Activated T-cell treated with anti-CD3 and anti-CD28 coated beads for 48 hours (primary cell): ENCODE data around the gene MYLK4.

Experiments
- DNase-seq: peaks from one replicate; pipeline ENCODE4 v3.0.0-alpha.2; 2020; ENCODE audit warnings: low read depth

The MYLK4 gene

DNA sequence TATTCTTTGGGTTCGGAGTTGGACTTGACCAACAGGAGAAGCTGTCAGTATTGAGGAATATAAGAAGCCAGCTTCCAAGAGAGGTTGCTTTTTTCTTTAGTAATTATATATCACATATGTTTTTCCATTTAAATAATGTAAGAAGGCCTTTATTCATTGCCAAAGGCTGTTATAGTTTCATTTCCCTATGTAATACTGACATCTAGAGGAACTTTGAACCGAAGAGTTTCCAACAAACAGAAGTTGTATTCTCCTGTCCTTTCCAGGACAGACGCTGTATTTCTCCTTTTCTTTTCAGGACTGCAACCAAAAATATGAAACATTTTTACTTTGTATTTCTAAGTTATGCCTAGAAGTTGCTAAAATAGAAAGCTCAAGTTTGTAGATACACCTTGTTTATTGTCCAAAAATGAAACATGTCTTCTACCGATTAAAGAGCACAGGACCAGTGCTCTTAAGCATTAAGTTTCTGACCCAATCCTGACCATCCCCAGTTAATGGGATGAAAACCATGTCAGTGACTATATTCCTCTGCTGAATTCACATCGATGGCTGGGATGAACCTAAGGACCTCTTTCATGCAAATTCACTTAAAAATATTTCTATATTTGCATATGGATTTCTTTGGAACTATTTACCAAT, 55.1 kb downstream of the MYLK4 start:
- DNase-seq = no peak

DNA sequence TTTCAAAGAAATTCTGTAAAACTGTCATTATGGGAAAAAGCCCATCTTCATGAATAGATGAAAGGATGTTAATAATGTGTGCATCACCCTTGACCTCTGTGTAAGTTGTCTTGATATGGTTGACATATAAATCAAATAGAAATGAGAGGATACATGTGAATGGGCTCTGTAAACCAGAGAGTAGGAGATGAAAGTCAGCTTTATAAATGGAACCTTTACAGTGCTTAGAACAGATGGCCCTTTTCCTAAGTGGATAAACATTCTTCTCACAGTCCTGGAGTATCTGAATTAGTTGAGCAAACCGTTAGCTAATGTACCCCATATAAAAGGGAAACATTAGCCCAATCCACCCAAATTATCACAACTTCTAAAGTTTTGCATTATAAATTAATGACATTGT, 57.5 kb downstream of the MYLK4 start:
- no peak for DNase-seq

DNA sequence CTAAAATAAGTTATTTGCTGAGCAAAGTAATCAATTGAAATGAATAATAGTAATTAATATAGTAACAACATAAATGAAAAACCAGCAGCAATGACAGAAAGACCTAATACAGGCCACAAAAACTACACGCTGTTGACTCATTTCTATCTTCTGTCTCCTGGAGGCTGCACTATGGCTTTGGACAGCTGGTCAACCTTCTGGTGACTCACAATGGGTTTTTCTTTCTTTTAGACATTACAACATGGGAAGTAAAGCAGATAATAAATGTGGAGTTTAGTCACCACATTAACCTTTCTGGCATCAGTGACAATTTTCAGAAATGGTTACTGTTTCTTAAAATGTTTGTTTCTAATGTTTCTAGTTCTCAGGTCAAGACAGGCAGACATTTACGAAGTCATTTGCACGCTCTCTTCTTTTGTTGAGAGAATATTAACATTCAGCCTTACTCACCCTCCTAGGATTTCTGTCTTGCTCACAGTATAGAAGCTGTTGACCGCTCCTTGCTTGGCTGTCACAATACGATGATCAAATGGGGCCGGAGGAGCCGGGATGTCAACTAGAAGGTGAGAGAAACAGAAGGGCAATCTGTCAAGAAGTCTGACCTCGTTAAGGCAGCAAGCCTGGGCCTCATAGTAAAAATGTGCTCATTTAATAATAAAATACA, 62.2 kb downstream of the MYLK4 start:
- no peak for DNase-seq

DNA sequence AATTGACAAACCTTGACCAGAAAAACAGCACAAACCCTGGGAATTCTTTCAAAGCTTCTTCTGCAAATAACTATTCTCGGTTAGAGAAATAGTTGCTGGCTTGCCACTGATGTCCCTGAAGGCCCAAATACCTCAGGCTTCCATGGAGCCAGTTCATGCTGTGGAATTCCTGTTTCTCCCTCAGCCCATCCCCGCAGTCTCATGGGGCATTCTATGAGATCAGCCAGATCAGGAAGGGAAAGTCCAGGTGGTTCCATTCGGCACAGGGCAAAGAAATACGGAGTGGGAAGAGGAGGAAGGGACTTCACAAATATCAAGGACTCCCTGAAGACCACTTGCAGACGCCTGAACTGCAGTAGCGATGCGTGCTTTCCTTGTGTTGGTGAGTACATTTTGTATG, 63.3 kb downstream of the MYLK4 start:
- no peak for DNase-seq

DNA sequence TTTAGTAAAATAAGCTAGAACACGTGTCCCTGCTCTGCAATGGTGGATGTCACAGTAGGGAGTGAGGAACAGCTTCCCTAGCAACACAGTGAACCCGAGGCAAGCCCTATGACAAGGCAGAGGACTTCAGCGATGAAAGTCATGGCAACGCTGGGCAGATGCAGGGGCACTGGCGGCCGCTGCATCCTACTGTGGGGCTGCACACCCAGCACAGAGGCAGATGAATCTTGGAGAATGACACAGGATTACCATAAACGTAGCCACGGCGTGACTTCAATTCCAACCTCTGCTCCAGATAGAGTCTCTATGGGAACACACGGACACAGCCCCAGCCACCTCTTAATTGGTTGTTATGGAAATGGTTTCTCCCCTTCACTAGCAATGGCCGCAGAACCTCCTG, 64.2 kb downstream of the MYLK4 start:
- DNase-seq = no peak

DNA sequence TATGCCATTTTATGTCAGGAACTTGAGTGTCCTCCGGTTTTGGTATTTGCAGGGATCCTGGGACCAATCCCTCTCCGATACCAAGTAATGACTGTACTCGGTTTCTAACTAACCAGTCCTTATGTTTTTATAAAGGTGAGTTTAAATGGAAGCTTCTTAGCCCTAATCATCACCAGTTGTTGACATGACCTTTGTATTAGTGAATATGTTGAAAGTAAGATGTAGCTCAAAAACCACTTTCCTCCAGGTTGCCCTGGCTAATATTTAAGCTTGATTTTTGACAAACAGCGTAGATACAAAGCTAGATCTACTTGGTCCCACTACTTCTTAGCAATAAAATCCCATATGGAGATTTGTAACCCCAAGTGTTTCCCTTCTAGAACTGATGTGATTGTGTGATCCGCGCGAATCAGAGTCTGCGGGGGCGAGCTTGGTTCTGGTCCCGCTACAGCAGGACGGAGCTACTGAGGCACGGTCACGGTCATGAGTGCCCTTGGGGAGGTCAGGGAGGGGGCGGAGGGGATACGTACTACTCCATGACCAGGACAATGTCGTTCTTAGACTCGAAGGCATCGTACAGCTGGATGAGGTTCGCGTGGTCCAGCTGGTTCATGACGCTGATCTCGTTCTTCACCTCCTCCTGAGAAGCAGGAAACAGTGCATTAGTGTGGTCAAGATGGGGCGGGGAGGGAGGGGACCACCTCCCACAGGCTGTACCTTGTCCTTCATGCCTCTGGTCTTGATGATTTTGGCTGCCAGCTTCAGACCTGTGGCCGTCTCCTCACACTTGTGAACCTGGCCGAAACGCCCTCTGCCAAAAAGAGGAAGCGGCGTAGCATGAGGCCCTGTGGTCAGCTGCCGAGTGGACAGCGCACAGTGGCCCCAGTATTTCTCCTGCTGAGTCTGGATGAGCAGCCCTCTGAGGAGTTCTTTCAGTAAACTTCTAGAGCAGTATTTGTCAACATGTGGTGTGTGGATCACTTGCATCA, 65.7 kb downstream of the MYLK4 start:
- DNase-seq = no peak

DNA sequence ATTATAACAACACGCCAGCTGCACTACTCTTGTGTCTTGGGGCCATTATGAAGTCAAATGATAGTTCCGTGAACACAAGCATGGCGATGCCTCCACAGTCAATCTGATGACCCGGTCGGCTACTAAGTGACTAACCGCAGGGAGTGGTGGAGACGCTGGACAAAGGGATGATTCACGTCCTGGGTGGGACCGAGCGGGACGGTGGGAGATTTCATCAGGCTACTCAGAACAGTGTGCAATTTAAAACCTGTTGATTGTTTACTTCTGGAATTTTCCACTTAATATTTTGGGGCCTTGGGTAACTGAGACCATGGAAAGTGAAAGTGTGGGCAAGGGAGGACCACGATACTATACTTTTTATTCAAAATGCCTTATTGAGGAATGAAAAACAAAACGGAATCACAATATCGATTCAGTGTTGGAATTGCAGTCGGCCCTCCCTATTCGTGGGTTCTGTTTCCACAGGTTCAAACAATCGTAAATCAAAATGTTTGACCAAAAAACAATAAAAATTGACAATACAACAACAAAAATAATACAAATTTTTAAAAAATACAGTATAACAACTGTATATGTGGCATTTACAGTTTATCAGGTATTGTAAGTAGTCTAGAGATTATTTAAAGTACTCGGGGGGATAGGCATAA, 66.5 kb downstream of the MYLK4 start:
- DNase-seq = no peak

DNA sequence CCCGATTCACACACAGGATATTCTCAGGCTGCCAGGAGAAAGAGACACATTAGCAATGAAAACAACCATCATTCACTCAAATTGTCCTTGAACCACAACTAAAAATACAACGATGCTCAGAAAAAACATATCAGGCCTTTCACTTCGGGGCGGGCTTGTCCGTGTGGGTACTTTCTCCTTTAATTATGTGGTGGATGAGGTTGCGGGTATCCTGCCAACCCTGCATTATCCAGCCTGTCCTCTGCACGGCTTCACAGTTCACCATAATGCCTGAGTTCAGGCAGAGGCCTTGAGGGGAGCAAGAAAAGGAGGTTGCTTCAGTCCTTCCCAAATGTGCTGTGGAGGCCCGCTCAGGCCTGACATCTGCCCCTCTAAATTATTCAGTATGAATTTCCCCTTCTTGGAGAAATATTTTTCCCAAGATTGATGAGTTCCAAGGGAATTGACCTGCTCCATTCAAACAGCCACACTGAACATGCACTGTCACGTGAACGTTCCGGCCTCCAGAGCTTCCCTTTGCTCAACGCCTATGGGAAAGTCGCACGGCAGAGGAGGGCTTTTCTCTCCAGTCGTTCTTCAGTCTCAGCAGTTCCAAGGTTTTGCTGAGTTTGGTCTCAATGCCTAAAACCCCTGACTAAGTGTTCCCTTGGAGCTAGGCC, 70.3 kb downstream of the MYLK4 start:
- DNase-seq = no peak

DNA sequence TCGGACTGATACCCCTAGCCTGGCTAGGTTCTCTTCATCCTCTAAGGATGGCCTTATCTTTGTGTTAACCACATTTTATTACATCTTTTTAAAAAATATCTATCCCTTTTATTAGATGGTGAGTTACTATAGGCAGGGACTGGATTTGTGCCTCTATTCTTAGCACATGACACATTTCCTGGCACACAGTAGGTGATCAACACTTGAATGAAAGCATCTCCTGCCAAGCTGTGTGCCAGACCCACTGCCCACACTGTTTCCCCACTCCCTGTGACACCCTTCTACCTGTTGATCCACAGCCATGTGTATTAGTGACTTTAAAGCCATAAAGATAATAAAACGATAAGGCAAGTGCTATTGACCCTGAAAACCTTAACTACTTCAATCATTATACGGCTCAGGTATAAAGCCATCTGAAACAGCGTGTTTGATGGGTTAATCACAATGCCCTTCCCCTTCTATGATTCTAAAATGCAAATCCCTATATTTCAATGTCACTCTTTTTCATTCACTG, 73.6 kb downstream of the MYLK4 start:
- DNase-seq = no peak

DNA sequence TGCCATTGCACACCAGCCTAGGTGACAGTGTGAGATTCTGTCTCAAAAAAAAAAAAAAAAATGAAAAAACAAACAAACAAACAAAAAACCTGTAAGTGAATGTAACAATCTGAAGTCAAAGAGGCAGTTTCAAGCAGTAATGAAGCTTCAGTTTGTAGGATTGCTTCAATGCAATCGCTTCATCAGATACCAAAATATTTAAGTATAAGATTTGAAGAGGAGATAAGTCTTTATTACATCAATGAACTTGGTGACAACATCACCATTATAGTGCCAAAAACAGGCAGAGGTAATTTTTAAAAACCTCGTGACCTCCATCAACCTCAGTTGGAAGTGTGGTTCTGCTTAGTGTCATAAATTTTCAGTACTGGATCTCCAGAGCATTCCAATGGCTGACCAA, 74.7 kb downstream of the MYLK4 start:
- DNase-seq = no peak

DNA sequence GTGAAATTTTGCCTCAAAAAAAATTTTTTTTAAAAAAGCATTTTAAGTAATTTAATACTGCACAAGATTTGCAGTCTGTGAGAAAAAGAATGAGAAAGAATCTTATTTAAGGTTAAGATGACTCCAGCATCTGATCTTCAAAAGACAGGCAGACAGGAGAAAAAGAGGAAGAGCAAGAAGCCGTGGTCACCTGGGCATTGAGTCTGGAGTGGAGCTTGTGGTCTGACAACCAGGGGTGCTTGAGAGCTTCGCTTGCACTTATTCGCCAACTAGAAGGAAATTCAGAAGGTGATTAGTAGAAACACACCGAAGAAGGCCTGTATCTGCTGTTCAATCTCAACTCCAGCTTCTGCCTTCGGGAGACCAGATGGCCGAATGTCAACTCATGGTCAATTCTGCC, 75.9 kb downstream of the MYLK4 start:
- no peak for DNase-seq

DNA sequence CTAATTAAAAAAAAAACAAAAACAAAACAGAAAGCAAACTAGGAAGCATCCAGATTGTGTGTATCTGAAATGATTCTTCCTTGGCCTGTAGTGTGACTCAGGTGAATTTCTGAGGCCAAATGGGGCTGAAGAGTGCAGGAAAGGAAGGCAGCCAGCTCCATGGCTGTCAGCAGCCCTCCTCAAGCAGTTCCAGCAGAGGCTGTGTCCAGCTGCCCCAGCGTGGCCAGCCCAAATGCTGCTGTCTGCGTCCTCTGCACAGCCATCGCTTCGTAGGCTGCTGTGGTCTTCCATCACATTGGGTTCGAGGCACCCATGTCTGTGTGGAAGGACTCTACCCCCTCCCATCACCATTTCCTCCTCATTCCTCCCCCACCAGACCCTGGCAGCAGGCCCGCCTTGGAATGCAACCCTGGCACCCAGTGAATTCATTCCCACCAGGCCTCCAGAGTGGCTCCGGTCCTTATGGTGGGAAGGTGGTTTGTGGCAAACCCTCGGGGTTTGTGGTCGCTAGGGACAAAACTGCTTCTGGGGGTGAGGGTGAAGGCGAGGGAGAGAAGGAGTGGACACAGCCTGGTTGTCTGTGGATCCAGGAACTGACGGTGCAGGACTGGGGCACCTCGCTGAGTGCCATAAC, 81.5 kb downstream of the MYLK4 start:
- no peak for DNase-seq

DNA sequence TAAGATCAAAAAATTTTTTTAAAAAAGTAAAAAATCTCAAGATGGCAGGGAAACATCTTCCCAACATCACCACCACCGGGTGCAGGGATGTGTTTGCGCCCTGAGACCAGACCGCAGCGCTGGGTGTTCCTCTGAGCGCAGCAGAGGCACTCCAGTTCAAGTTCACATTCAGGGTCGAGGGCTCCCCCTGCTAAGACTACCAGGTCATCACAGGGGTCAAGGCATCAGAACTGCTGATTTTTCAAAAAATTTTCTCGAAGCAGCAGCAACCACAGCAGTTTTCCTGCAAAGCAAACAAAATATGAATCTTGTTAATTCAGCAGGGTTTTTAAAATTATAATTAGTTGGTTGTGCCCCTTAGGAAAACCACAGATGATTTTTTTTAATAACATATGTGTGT, 83.1 kb downstream of the MYLK4 start:
- no peak for DNase-seq

DNA sequence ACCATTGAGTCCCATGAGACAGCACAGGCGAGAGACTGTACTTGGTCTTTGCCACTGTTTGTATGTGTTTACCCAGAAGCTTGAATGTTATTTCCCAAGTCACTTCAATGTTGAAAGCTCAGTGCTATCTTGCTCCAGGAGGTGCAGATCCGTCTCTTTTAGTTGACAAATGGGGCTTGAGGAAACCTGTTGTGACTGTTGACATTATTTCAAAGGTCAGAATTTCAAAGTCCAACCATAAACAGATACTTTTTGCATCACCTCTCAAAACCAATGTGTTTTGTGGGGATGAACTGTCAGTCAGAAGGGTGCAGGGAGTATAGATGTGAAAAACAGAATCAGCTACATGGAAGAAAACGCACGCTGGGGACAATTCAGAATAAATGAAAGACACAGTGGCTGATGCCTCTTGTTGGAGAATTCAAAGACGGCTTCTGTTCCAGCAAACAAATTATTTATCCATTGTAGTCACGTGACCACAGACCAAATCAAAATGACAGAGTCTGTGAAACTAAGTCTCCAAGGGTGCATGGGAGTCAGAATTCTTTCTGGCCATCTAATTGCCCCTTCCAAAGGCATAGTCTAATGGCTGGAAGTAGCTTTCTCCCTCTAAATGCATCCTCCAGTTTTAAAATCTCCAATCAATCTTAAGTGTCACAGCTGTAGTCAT, 83.7 kb downstream of the MYLK4 start:
- no peak for DNase-seq

DNA sequence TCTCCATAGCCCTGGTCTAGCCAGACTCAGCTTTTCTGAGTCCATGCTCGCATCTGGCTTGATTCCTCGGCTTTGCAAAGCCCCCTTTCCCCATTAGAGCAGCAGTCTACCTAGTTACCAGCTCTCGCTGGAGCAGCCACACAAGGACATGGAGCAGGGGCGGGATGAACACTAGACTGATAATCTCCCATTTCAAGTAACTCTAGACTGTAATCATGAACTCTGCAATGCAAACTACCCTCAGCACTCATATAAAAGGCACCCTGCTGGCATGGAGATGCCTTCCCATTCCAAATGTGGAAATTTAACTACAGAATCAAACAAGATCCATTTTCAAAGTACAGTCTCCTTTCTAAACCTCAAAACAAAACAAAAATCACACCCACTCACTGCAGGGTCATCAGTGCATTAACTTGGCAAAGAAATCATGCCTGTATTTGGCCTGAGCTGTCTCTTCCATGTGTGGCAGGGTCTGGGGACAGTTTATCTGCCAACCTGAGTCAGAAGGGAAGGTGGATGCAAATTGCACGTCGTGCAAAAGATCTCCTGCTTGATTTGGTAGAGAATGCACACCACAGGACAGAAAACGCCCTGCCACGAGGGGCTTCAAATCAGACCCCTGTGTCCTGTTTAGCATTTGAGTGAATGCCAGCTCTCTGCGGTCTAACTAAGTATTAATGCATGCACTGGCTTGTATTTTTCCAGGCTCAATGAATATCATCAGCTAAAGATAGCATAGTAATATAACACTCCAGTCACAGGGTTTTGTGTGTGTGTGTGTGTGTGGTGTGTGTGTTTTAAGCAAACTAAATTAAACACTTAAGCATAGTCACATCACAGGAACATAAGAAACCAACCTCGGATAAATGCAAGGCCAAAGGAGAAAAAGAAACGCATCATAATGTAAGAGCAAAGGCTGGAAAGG, 85.3 kb downstream of the MYLK4 start:
- DNase-seq = no peak

DNA sequence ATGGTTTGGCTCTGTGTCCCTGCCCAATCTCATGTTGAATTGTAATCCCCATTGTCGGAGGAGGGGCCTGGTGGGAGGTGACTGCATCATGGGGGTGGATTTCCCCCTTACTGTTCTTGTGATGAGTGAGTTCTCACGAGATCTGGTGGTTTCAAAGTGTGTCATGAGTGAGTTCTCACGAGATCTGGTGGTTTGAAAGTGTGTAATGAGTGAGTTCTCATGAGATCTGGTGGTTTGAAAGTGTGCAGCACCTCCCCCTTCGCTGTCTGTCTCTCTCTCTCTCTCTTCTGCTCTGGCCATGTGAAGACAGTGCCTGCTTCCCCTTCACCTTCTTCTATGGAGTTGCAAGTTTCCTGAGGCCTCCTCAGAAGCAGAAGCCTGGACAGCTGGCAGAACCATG, 87.6 kb downstream of the MYLK4 start:
- no peak for DNase-seq

DNA sequence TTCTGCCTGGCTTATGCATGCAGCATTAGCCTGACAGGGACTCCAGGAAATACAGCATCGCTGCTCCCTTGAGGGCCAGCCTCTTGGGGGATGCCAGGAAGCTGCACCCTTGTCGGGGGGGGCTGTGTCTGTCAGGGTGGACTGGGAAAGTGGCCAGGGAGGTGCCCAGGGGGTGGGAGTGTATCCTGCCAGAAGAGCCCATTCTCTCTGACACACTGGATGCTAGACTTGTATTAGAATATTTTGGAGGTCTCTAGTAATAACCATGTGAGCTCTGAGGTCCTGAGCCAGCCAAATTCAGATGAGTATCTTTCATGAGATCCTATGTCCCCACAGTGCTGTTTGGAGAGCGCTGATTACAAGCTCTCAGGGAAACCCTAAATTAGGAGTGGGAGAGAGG, 89.1 kb downstream of the MYLK4 start:
- no peak for DNase-seq

DNA sequence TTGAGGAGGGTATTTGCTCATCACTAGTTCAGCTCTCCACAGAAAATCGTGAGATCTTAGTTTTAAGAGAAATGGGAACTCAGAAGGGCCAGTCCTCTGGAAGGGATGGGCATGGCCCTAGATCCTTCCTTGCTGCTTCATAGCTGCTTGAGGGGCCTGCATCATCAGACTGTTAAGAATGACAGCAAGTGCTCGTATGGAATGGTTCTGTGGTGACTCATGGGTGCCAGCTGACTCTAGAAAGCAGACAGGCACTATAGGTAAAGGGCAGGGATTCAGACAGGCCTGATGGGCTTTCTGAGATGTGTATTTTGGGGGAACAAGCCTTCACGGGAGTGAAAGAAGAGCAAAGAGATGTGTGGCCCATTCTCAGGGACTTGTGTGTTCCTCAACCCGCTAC, 90.8 kb downstream of the MYLK4 start:
- no peak for DNase-seq

DNA sequence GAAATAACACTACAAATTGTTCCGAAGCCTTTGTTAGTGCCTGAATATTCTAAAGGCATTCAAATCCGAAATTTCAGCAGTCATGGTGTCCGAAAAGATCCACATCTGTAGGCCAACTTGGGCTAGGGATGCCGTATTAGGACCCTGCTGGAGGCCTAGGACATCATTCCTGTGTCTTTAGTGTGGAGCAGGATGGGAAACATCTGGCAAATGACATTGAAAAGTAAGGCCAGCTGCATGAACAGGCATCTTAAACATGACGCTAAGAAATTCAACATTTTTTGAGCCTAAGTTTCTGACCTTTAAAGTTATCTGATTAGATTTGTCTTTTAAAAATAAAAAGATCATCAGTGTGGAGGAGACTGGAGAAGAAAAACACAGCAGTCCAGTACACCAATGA, 91.3 kb downstream of the MYLK4 start:
- no peak for DNase-seq

DNA sequence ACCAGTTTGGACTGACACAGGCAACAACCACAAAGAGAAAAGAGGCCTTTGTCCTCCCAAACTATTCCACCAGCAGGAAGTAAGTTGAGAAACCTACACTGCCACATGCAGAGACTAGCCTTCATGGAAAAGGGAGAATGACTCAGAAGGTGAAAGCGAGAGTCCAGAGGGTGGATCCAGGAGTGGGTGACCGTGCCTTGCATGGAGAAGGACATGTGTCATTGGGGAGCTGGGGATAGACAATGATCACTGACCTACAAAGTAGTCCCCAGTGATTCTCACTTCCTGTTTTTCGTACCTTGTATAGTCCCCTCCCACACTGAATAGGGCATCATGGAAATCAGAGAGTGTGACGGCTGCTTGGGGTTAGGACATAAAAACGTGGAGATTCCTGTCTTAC, 91.9 kb downstream of the MYLK4 start:
- DNase-seq = no peak
